Stimulated activated CD4-positive, alpha-beta T cell treated with anti-CD3 and anti-CD28 coated beads, Interleukin-4, amount 100 ng/mL, for 24 hours (primary cell): ENCODE data around the gene GPR137.
"Not testable (repeated sequence)": the region's sequence is repeated elsewhere in the genome, so short reads cannot be mapped to it uniquely, and the experiment has no call there.

Source experiments
- DNase-seq: peaks from one replicate; pipeline ENCODE4 v3.0.0-alpha.2; 2020

Gene GPR137

GRCh38 chr11:64322925-64323260 is 37.2 kb downstream of the GPR137 start:
- DNase-seq: no peak

GRCh38 chr11:64323373-64323772 is 37.7 kb downstream of the GPR137 start:
- DNase-seq: no peak

DNA sequence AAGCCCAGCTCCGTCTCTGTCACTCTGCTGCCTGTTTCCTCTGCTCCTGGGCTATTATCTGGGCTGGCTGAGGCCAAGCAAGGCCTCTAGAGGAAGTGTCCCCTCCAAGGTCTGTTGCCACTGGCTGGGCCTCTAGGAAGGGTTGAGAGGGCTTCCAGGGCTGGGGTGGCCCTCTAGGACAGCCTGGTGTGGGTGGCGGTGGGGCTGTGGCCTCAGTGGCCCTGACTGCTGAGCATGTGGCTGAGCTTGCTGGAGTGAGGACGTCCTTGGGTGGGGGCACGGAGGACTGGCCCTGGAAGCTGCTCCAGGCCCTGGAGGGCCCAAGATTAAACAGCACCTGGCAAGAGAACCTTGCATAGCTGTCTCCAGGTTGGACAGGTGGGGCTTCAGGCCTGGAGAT is 38.3 kb downstream of the GPR137 start:
- not testable (repeated sequence) for DNase-seq

- DNase-seq: no peak
These were observed 39.2 kb downstream of the GPR137 start for GRCh38 chr11:64324692-64325469.

DNA sequence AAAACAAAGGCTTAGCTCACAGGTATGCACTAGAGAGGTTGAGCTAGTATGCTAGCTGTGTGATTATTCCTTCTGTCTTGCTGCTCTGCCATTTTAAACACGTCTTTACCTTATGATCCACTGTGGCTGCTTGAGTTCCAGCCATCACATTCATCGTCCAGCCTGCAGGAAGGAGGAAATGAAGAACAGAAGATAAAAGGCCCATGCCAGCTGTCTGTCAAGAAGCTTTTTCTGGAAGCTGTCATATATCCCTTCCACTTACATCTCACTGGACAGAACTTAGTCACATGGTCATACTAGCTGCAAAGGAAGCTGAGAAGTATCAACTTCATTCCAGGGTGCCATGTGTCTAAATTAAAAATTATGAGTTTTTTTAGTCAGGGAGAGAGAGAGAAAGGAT is 41.7 kb downstream of the GPR137 start:
- DNase-seq: no peak

- no peak for DNase-seq
These were observed 42.3 kb downstream of the GPR137 start for GRCh38 chr11:64327993-64328392.

GRCh38 chr11:64330888-64331287 is 45.2 kb downstream of the GPR137 start:
- DNase-seq: no peak

GRCh38 chr11:64331569-64332371 is 46.1 kb downstream of the GPR137 start:
- DNase-seq: peak; percentile 71

GRCh38 chr11:64333556-64333955 is 47.9 kb downstream of the GPR137 start:
- DNase-seq: no peak

GRCh38 chr11:64334764-64335735 is 49.4 kb downstream of the GPR137 start:
- DNase-seq: peak; percentile 34

DNA sequence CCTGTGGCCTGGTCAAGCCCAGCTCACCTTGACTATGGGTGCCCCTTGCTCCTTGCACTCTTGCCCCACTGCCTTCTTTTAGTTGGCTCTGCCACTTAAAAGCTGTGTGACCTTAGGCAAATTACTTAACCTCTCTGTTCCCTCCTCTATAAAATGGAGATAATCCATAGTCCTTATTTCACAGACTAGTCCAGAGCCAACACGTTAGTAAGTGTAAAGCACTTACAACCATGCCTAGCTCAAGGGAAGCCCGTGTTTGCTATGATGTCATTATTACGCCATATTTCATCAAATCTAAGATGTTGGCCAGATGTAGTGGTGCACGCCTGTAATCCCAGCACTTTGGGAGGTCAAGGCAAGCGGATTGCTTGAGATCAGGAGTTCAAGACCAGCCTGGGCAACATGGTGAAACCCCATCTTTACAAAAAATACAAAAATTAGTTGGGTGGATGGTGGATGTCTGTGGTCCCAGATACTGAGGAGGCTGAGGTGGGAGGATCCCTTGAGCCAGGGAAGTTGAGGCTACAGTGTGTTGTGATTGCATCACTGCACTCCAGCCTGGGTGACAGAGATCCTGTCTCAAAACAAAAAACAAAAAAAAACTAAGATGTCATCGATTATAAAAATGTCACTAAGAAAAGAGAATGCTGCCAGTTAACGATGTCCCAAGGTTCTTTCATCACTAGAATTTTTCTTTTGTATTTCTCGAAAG is 52.0 kb downstream of the GPR137 start:
- no peak for DNase-seq

DNA sequence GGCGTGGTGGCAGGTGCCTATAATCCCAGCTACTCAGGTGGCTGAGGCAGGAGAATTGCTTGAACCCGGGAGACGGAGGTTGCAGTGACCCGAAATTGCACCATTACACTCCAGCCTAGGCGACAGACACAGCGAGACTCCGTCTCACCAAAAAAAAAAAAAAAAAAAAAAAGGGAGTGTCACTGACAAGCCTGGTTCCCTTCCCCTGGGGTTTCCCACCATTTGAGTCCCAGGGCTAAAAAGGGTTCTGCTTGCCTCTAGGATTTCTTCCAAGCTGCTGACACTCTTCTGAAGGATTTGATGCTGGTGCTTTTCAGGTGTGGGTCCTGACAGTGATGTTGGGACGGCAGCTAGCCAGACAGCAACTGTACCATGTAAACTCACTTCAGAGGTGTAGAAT is 53.1 kb downstream of the GPR137 start:
- DNase-seq: no peak
